Peyer's patch (tissue), 4 donors: ENCODE data around the gene LLPH.

Experiments
- CTCF ChIP-seq, 6 experiments: fragments of 450-650 bp in 4 of 6; fragments of 200-600 bp in 2 of 6; sonication (generic) in 1 of 6; IDR thresholded peaks; one replicate each; pipeline ENCODE4 v1.5.1; 2017 to 2019; ENCODE audit warnings: antibody characterized with exemption in 6 of 6, mild to moderate bottlenecking in 3 of 6, moderate library complexity in 1 of 6
- POLR2A ChIP-seq, 2 donors: fragments of 450-650 bp; IDR thresholded peaks; one replicate each; pipeline ENCODE4 v1.5.1; 2017; ENCODE audit warnings: antibody characterized with exemption in 2 of 2, mild to moderate bottlenecking in 2 of 2, moderate library complexity in 2 of 2

- no peak for TF ChIP-seq CTCF (IDR thresholded peaks at IDR 0.05)
- TF ChIP-seq POLR2A (IDR thresholded peaks at IDR 0.05), result no peak
These were observed 56.0 kb downstream of the LLPH start for GRCh38 chr12:66074561-66074960.
